Hepatocyte (in vitro differentiated cells): ENCODE measurements around the gene KMT5B.

ENCODE experiments used
- CTCF ChIP-seq: fragments of 200-600 bp; sonication (generic); IDR thresholded peaks from 2 replicates; pipeline ENCODE4 v1.5.1; 2016; ENCODE audit warnings: antibody characterized with exemption, mild to moderate bottlenecking; ENCODE audit not compliant: poor library complexity
- EZH2phosphoT487 ChIP-seq: fragments of 200-600 bp; sonication (generic); IDR thresholded peaks from one replicate; pipeline ENCODE4 v1.6.1; 2018; ENCODE audit warnings: antibody characterized with exemption, mild to moderate bottlenecking, low read depth, moderate library complexity; ENCODE audit not compliant: unreplicated experiment, severe bottlenecking

DNA sequence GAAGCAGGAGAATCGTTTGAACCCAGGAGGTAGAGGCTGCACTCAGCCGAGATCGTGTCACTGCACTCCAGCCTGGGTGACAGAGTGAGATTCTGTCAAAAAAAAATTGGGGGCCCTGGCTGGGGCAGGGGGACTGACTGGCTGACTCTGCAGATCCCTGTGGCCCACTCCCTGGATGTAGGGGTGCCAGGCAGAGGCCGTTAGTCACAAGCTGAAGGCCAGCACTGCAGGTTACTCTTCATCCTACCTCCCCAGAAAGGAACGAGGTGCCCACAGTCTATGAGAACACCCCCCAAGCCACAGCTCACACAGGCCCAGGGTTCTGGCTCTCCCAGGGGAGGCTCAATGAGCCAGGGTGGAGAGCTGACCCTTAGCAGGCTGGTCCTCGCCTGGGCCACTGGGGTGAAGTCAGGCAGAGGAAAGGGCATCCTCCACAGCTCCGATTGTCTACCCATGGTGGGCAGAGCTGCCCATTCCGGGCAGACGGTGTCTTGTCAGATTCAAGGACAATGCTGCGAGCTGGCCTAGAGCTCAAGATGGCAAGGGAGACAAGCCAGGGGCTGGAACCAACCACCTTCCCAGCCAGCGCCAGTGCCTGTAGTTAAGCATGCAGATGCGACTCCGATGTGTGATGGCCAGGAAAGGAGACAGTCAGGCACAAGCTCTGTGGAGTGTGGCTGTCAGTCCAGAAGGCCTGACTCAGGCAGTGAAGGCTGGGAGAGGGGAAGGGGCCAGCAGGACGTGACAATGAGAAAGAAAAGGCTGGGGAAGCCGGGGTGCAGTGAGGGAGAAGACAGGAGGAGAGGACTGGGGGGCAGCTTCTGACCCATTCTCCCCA, 46.2 kb upstream of the KMT5B start:
- TF ChIP-seq EZH2phosphoT487 (no peak), CTCF (no peak)
